DMS153 treated with DMSO at 0.1 percent for 48 hours (cell line): ENCODE measurements around the gene MED9.
A peak's percentile ranks its signal among the peaks of the same experiment; 100 is the strongest.
"Not testable (repeated sequence)": the region's sequence is repeated elsewhere in the genome, so short reads cannot be mapped to it uniquely, and the experiment has no call there.

Experiments
- DNase-seq: peaks from one replicate; lab custom pipeline; 2025; ENCODE audit not compliant: unreplicated experiment; lab: John Stamatoyannopoulos, UW

MED9 gene

GRCh38 chr17:17476865-17477467 lies at the start of gene MED9:
Gene MED9 (plus strand): TSS chr17:17477000. CDS start chr17:17477042, 42 bp downstream.
- peak; percentile 9 for DNase-seq

- DNase-seq: no peak
Measured at GRCh38 chr17:17429222-17429621, 47.6 kb upstream of the MED9 start.

GRCh38 chr17:17430924-17431323 lies 45.9 kb upstream of the MED9 start:
- DNase-seq: not testable (repeated sequence)

- no peak for DNase-seq
Measured at GRCh38 chr17:17431605-17432004, 45.2 kb upstream of the MED9 start.

GRCh38 chr17:17433000-17433703 lies 43.6 kb upstream of the MED9 start:
- DNase-seq: no peak

GRCh38 chr17:17434477-17434876 lies 42.3 kb upstream of the MED9 start:
- no peak for DNase-seq

GRCh38 chr17:17435323-17435722 lies 41.5 kb upstream of the MED9 start:
- no peak for DNase-seq

- DNase-seq: no peak
Measured at GRCh38 chr17:17437461-17437860, 39.3 kb upstream of the MED9 start.

GRCh38 chr17:17437893-17438292 lies 38.9 kb upstream of the MED9 start:
- DNase-seq: no peak

GRCh38 chr17:17440010-17440843 lies 36.6 kb upstream of the MED9 start:
- DNase-seq: peak; percentile 72

GRCh38 chr17:17440938-17441675 lies 35.7 kb upstream of the MED9 start:
- no peak for DNase-seq

- no peak for DNase-seq
Measured at GRCh38 chr17:17443173-17443572, 33.6 kb upstream of the MED9 start.

- no peak for DNase-seq
Measured at GRCh38 chr17:17445296-17445924, 31.4 kb upstream of the MED9 start.

GRCh38 chr17:17445925-17446665 lies 30.7 kb upstream of the MED9 start:
- peak; percentile 19 for DNase-seq

GRCh38 chr17:17446666-17447155 lies 30.1 kb upstream of the MED9 start:
- no peak for DNase-seq

- DNase-seq: no peak
Measured at GRCh38 chr17:17447264-17447663, 29.5 kb upstream of the MED9 start.

GRCh38 chr17:17448076-17448475 lies 28.7 kb upstream of the MED9 start:
- no peak for DNase-seq

- DNase-seq: no peak
Measured at GRCh38 chr17:17448723-17449122, 28.1 kb upstream of the MED9 start.

GRCh38 chr17:17453088-17453487 lies 23.7 kb upstream of the MED9 start:
- DNase-seq: no peak

- DNase-seq: no peak
Measured at GRCh38 chr17:17454276-17454675, 22.5 kb upstream of the MED9 start.
